NCI-H2081 treated with DMSO at 0.1 percent for 48 hours (cell line): Measurements from ENCODE around the gene SLC37A3.
"Not testable (repeated sequence)": the region's sequence is repeated elsewhere in the genome, so short reads cannot be mapped to it uniquely, and the experiment has no call there.

ENCODE experiments used
- DNase-seq: peaks from one replicate; lab custom pipeline; 2025; lab: John Stamatoyannopoulos, UW

Gene SLC37A3

GRCh38 chr7:140314573-140315480 lies 83.5 kb downstream of the SLC37A3 start:
- no peak for DNase-seq

GRCh38 chr7:140312141-140312846 lies 86.0 kb downstream of the SLC37A3 start:
- no peak for DNase-seq

- not testable (repeated sequence) for DNase-seq
Observed at GRCh38 chr7:140311128-140311527, 87.2 kb downstream of the SLC37A3 start.

- DNase-seq: no peak
Observed at GRCh38 chr7:140310337-140311002, 87.9 kb downstream of the SLC37A3 start.

- no peak for DNase-seq
Observed at GRCh38 chr7:140308060-140308459, 90.3 kb downstream of the SLC37A3 start.

GRCh38 chr7:140304191-140304799 lies 94.0 kb downstream of the SLC37A3 start:
- no peak for DNase-seq

GRCh38 chr7:140300243-140301136 lies 97.8 kb downstream of the SLC37A3 start:
- DNase-seq: no peak

- no peak for DNase-seq
Observed at GRCh38 chr7:140298213-140298612, 100.1 kb downstream of the SLC37A3 start.

GRCh38 chr7:140297192-140297591 lies 101.1 kb downstream of the SLC37A3 start:
- DNase-seq: no peak

- no peak for DNase-seq
Observed at GRCh38 chr7:140295224-140295738, 103.0 kb downstream of the SLC37A3 start.

GRCh38 chr7:140294454-140294853 lies 103.9 kb downstream of the SLC37A3 start:
- no peak for DNase-seq

- no peak for DNase-seq
Observed at GRCh38 chr7:140292438-140292837, 105.9 kb downstream of the SLC37A3 start.

GRCh38 chr7:140289804-140290203 lies 108.5 kb downstream of the SLC37A3 start:
- no peak for DNase-seq

GRCh38 chr7:140287988-140288387 lies 110.3 kb downstream of the SLC37A3 start:
- DNase-seq: no peak

- no peak for DNase-seq
Observed at GRCh38 chr7:140285938-140286337, 112.4 kb downstream of the SLC37A3 start.

GRCh38 chr7:140284062-140284461 lies 114.3 kb downstream of the SLC37A3 start:
- DNase-seq: no peak
